Keratinocyte (primary cell): ENCODE measurements around the gene NLGN3.

Experiments used
- CTCF ChIP-seq, 3 experiments: IDR thresholded peaks in 1 of 3; conservative IDR thresholded peaks in 1 of 3; optimal IDR thresholded peaks in 1 of 3; 2 replicates in 2 of 3; 3 replicates in 1 of 3; pipeline versions ENCODE3 to v1.5.1; 2011; ENCODE audit warnings: low read length in 3 of 3, mild to moderate bottlenecking in 3 of 3, moderate library complexity in 2 of 3, control low read depth in 1 of 3, inconsistent platforms in 1 of 3; ENCODE audit not compliant: insufficient read depth in 2 of 3; ENCODE audit errors: extremely low read depth in 1 of 3
- EZH2 ChIP-seq: IDR thresholded peaks from one replicate; pipeline ENCODE4 v1.6.1; 2012; ENCODE audit warnings: inconsistent platforms, mild to moderate bottlenecking, low read length, moderate library complexity

- TF ChIP-seq CTCF (optimal IDR thresholded peaks at IDR 0.05 in 1 of 3, IDR thresholded peaks at IDR 0.05 in 1 of 3, conservative IDR thresholded peaks at IDR 0.05 in 1 of 3; ENCODE audit: extremely low read depth in 1 of 3, insufficient read depth in 2 of 3, low read length in 3 of 3) = no peak
- TF ChIP-seq EZH2 = no peak
Observed at GRCh38 chrX:71214604-71215337, 70.1 kb downstream of the NLGN3 start.
